A549 (cell line): Measurements from ENCODE around the gene KDM6B. TPM values are rescaled to one million over a fixed set of nuclear protein-coding genes. Genes with fewer than 3 reads are reported as not detected.

Source experiments
- ATAC-seq, 2 experiments: fragments of 200-7000 bp in 1 of 2; fragments of >200 bp in 1 of 2; cut with Nextera tagmentation in 1 of 2; cut with Tn5 transposase in 1 of 2; 3 replicates each; pipeline versions ENCODE4 v1.8.0 to v1.9.1; 2018 to 2020; ENCODE audit warnings: mild to moderate bottlenecking in 1 of 2, moderate library complexity in 1 of 2
- CTCF ChIA-PET: fragments of 300-600 bp; sonication (Branson Sonifier 250); formaldehyde crosslinking; extraction: SDS; loops from one replicate; lab custom pipeline; 2021; ENCODE audit warnings: antibody characterized with exemption, inconsistent platforms; lab: Yijun Ruan, JAX
- POLR2A ChIA-PET: fragments of 350-600 bp; formaldehyde crosslinking; extraction: SDS; loops from one replicate; lab custom pipeline; 2021; ENCODE audit warnings: antibody characterized with exemption, inconsistent platforms; lab: Yijun Ruan, JAX
- DNase-seq, 2 experiments: peaks; one replicate each; pipeline versions ENCODE4 v3.0.0 to v3.0.0-alpha.2; 2011 to 2016; ENCODE audit warnings: low read depth in 1 of 2, low spot score in 1 of 2
- FAIRE-seq: peaks from 2 replicates; lab custom pipeline; 2011; peaks lifted over from hg19 to GRCh38; lab: Jason Lieb, UNC
- H3K27ac ChIP-seq, 2 experiments: fragments of >200 bp; sonication (Bioruptor Twin); formaldehyde crosslinking; 3 replicates each; pipeline ENCODE4 v1.5.1; 2016 to 2017
- H3K4me1 ChIP-seq: fragments of >200 bp; sonication (Bioruptor Twin); formaldehyde crosslinking; 3 replicates; pipeline ENCODE4 v1.6.1; 2016
- H3K4me2 ChIP-seq: fragments of >200 bp; sonication (Bioruptor Twin); formaldehyde crosslinking; 3 replicates; pipeline ENCODE4 v1.6.1; 2016
- H3K4me3 ChIP-seq: fragments of >200 bp; sonication (Bioruptor Twin); formaldehyde crosslinking; 3 replicates; pipeline ENCODE4 v1.5.1; 2016
- H3K9me3 ChIP-seq: fragments of >200 bp; sonication (Bioruptor Twin); formaldehyde crosslinking; 3 replicates; pipeline ENCODE4 v1.6.1; 2016
- CEBPB ChIP-seq, 2 experiments: fragments of >200 bp in 1 of 2; sonication (Bioruptor Twin) in 1 of 2; formaldehyde crosslinking in 1 of 2; IDR thresholded peaks; 2 replicates each; pipeline ENCODE4 v1.6.1; 2012 to 2016
- EHMT2 ChIP-seq: fragments of 200-600 bp; sonication (generic); IDR thresholded peaks from 2 replicates; pipeline ENCODE4 v1.6.1; 2016; ENCODE audit warnings: antibody characterized with exemption, low read depth, mild to moderate bottlenecking, moderate library complexity
- ESRRA ChIP-seq: fragments of 150-350 bp; IDR thresholded peaks from 2 replicates; pipeline ENCODE4 v1.6.1; 2014; ENCODE audit warnings: mild to moderate bottlenecking, low read length, borderline replicate concordance
- FOXS1 ChIP-seq: fragments of 250-450 bp; sonication (Bioruptor Pico); IDR thresholded peaks from 2 replicates; pipeline ENCODE4 v1.5.0; 2020; ENCODE audit warnings: mild to moderate bottlenecking, moderate library complexity
- HEYL ChIP-seq: fragments of 250-450 bp; sonication (Bioruptor Pico); IDR thresholded peaks from 2 replicates; pipeline ENCODE4 v1.8.0; 2021; ENCODE audit warnings: mild to moderate bottlenecking, moderate library complexity
- HOXB13 ChIP-seq: fragments of 250-450 bp; sonication (Bioruptor Pico); IDR thresholded peaks from 2 replicates; pipeline ENCODE4 v1.5.0; 2020; ENCODE audit warnings: low read depth, mild to moderate bottlenecking, moderate library complexity
- JUNB ChIP-seq: fragments of >200 bp; sonication (Bioruptor Twin); formaldehyde crosslinking; IDR thresholded peaks from 2 replicates; pipeline ENCODE4 v1.6.1; 2016
- KDM1A ChIP-seq: fragments of 200-600 bp; sonication (generic); IDR thresholded peaks from 2 replicates; pipeline ENCODE4 v1.6.1; 2016; ENCODE audit warnings: low read depth, mild to moderate bottlenecking
- KDM5A ChIP-seq: fragments of 200-600 bp; sonication (generic); IDR thresholded peaks from 2 replicates; pipeline ENCODE4 v1.6.1; 2016; ENCODE audit warnings: antibody characterized with exemption, mild to moderate bottlenecking
- NPAS2 ChIP-seq: fragments of 250-450 bp; sonication (Bioruptor Pico); IDR thresholded peaks from 2 replicates; pipeline ENCODE4 v1.8.0; 2022; ENCODE audit warnings: mild to moderate bottlenecking, moderate library complexity, borderline replicate concordance
- NR3C1 ChIP-seq: fragments of >200 bp; sonication (Bioruptor Twin); formaldehyde crosslinking; IDR thresholded peaks from 3 replicates; pipeline ENCODE4 v1.6.1; 2017
- POLR2A ChIP-seq: IDR thresholded peaks from 2 replicates; pipeline ENCODE4 v1.6.1; 2012; ENCODE audit warnings: mild to moderate bottlenecking, low read length
- RFX5 ChIP-seq: fragments of 450-650 bp; IDR thresholded peaks from 2 replicates; pipeline ENCODE4 v1.7.1; 2014; ENCODE audit warnings: antibody characterized with exemption, mild to moderate bottlenecking, moderate library complexity
- RNF2 ChIP-seq: fragments of 200-600 bp; sonication (generic); IDR thresholded peaks from 2 replicates; pipeline ENCODE4 v1.6.1; 2016; ENCODE audit warnings: low read depth, mild to moderate bottlenecking, antibody characterized with exemption, moderate library complexity, borderline replicate concordance
- SMC3 ChIP-seq: fragments of >200 bp; sonication (Bioruptor Twin); formaldehyde crosslinking; IDR thresholded peaks from 3 replicates; pipeline ENCODE4 v1.6.1; 2018; ENCODE audit warnings: inconsistent platforms
- ZC3H11A ChIP-seq: fragments of 450-650 bp; IDR thresholded peaks from 2 replicates; pipeline ENCODE4 v1.6.1; 2014; ENCODE audit warnings: antibody characterized with exemption, mild to moderate bottlenecking
- WGBS: methylation state at CpG from one replicate; pipeline ENCODE4 v1.1.6; 2017; ENCODE audit errors: missing lambda C conversion rate; 5-methylcytosine and 5-hydroxymethylcytosine counted together
- polyA plus RNA-seq, 4 experiments: library from polyadenylated mRNA; depleted of rRNA in 3 of 4; stranded (reverse); fragments of >200 nt; fragmentation: RNase III in 1 of 4; extraction: RNeasy Plus Mini Kit Qiagen cat#74134 plus additional on column Dnase treatment in 1 of 4; gene quantifications; 2 replicates in 3 of 4; 3 replicates in 1 of 4; pipeline ENCODE4 v1.2.3, GENCODE V29; 2011 to 2017
- TF ChIP-seq, protein P1 (sequence below): fragments of >200 bp; sonication (Bioruptor Twin); formaldehyde crosslinking; IDR thresholded peaks from 3 replicates; pipeline ENCODE4 v1.6.1; 2016
- TF ChIP-seq, protein P2 (sequence below): IDR thresholded peaks from 2 replicates; pipeline ENCODE4 v1.6.1; 2012; ENCODE audit warnings: low read depth, borderline replicate concordance
- TF ChIP-seq, protein P3 (sequence below): IDR thresholded peaks from 2 replicates; pipeline ENCODE4 v1.6.1; 2012
- TF ChIP-seq, protein P4 (sequence below): fragments of 200-600 bp; sonication (generic); IDR thresholded peaks from 2 replicates; pipeline ENCODE4 v1.6.1; 2016; ENCODE audit warnings: antibody characterized with exemption, mild to moderate bottlenecking, moderate library complexity

Gene KDM6B
- polyA plus RNA-seq, 2 of the 4 experiments (the other 2 are of a cell fraction), result 1.3 to 8.8 TPM

DNA sequence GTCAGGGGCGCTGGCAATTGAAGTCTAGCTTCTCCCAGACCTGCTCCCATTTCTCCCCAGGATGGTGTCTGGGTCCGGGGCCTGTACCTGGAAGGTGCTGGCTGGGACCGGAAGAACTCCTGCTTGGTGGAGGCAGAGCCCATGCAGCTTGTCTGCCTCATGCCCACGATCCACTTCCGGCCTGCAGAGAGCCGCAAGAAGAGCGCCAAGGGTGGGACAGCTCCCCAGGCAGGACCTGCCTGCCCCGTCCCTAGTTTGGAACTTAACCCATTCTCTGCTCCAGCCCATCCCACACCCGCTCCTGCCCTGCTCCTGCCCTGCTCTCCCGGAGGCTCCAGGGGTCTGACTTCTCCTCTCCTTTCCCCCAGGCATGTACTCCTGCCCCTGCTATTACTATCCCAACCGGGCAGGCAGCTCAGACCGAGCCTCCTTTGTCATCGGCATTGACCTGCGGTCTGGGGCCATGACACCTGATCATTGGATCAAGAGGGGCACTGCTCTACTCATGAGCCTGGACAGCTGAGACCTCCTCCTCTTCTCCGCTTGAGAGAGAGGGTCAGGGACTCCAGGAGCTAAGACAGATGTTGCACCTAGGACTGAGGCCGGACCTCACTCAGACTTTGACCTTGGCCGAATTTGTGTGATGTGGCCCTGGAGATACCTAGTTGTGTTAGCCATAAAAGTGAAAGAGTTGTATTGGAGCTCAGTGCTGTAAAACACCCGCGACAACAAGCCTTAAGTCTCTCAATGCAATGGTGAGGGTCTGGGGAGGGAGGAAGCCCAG is 814 bp upstream of the KDM6B start:
- peak overlapping the region; percentile 60 for H3K4me3 ChIP-seq
- TF ChIP-seq NPAS2 (CRISPR knock-in tag) (no peak), EHMT2 (no peak), FOXS1 (CRISPR knock-in tag) (no peak), POLR2A (no peak), HOXB13 (CRISPR knock-in tag) (no peak), SMC3 (no peak), NR3C1 (no peak), KDM1A (no peak), ZC3H11A (no peak), CEBPB (IDR thresholded peaks at IDR 0.05) (no peak)
- TF ChIP-seq, protein P1, sequence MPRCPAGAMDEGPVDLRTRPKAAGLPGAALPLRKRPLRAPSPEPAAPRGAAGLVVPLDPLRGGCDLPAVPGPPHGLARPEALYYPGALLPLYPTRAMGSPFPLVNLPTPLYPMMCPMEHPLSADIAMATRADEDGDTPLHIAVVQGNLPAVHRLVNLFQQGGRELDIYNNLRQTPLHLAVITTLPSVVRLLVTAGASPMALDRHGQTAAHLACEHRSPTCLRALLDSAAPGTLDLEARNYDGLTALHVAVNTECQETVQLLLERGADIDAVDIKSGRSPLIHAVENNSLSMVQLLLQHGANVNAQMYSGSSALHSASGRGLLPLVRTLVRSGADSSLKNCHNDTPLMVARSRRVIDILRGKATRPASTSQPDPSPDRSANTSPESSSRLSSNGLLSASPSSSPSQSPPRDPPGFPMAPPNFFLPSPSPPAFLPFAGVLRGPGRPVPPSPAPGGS, result no peak
- TF ChIP-seq, protein P2, sequence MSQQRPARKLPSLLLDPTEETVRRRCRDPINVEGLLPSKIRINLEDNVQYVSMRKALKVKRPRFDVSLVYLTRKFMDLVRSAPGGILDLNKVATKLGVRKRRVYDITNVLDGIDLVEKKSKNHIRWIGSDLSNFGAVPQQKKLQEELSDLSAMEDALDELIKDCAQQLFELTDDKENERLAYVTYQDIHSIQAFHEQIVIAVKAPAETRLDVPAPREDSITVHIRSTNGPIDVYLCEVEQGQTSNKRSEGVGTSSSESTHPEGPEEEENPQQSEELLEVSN, result no peak
- TF ChIP-seq, protein P3, sequence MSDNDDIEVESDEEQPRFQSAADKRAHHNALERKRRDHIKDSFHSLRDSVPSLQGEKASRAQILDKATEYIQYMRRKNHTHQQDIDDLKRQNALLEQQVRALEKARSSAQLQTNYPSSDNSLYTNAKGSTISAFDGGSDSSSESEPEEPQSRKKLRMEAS, result no peak
- H3K4me2 ChIP-seq, result peak overlapping the region; percentile 96
- CTCF ChIA-PET, result interaction anchor here (0.6 to 25.1 kb wide), 24 partner anchors 3 to 246 kb away, joined by 3 to 677 read pairs (median 6); partner anchors contain the start of genes KDM6B, NAA38, TMEM88 and TP53
- no peak for DNase-seq
- peak overlapping the region; percentile 76 to 89; a peak in 5 of 6 replicates for H3K27ac ChIP-seq
- POLR2A ChIA-PET, result interaction anchor here (0.6 to 6.7 kb wide), 5 partner anchors 9 to 24 kb away, joined by 3 to 44 read pairs (median 7); partner anchors contain the start of genes CYB5D1 and NAA38
- peaks cover 17% of the 10 kb centered on the region for H3K4me1 ChIP-seq
- ATAC-seq, result no peak
- no peaks in the 10 kb centered on the region for H3K9me3 ChIP-seq
- FAIRE-seq, result peak; percentile 28
- 59% methylated on average over 19 of the region's 19 CpGs for WGBS

DNA sequence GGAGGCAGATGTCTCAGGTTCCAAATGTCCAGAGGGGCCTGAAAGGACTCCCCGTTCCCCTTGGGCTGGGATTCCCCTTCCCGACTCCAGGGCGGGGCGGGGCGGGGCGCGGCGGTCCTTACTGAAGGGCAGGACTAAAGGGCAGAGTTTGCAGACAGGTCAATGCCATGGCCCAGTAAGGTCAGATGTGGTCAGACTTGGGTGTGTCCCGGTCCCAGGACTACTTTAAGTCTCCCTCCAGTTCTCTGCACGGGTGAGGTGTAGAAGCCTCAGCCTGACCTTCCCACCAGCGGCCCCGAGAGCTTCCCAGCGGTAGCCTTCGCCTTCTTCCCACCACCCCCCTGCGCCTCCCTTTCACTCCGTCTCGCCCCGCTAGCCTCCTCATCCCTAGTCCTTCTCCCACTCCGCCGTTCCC is 532 bp downstream of the KDM6B start:
- FAIRE-seq, result no peak
- H3K9me3 ChIP-seq, result no peaks in the 10 kb centered on the region
- TF ChIP-seq EHMT2, result no peak
- no peak for TF ChIP-seq RFX5
- TF ChIP-seq RNF2, result no peak
- peak; percentile 78; the same call in 1 of the 2 replicates for TF ChIP-seq KDM5A
- no peak for TF ChIP-seq JUNB
- peak; percentile 62; the same call in 1 of the 2 replicates for TF ChIP-seq ESRRA
- TF ChIP-seq HEYL (CRISPR knock-in tag), result no peak
- TF ChIP-seq, protein P1, result no peak
- TF ChIP-seq, protein P4, sequence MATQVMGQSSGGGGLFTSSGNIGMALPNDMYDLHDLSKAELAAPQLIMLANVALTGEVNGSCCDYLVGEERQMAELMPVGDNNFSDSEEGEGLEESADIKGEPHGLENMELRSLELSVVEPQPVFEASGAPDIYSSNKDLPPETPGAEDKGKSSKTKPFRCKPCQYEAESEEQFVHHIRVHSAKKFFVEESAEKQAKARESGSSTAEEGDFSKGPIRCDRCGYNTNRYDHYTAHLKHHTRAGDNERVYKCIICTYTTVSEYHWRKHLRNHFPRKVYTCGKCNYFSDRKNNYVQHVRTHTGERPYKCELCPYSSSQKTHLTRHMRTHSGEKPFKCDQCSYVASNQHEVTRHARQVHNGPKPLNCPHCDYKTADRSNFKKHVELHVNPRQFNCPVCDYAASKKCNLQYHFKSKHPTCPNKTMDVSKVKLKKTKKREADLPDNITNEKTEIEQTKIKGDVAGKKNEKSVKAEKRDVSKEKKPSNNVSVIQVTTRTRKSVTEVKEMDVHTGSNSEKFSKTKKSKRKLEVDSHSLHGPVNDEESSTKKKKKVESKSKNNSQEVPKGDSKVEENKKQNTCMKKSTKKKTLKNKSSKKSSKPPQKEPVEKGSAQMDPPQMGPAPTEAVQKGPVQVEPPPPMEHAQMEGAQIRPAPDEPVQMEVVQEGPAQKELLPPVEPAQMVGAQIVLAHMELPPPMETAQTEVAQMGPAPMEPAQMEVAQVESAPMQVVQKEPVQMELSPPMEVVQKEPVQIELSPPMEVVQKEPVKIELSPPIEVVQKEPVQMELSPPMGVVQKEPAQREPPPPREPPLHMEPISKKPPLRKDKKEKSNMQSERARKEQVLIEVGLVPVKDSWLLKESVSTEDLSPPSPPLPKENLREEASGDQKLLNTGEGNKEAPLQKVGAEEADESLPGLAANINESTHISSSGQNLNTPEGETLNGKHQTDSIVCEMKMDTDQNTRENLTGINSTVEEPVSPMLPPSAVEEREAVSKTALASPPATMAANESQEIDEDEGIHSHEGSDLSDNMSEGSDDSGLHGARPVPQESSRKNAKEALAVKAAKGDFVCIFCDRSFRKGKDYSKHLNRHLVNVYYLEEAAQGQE, result 0 out of 2 replicates have a peak, but pooled peaks have one; percentile 2
- DNase-seq, result peak; percentile 50 to 76
- H3K4me2 ChIP-seq, result peak overlapping the region; percentile 96
- ChIA-PET CTCF (interaction anchor here (0.7 to 25.1 kb wide), 34 partner anchors 5 to 560 kb away, joined by 3 to 677 read pairs (median 4); partner anchors contain the start of genes KDM6B, NAA38, RNF227 and TMEM88), POLR2A (interaction anchor here (0.7 to 6.7 kb wide), 6 partner anchors 9 to 23 kb away, joined by 3 to 44 read pairs (median 6); partner anchors contain the start of genes CYB5D1 and NAA38)
- peaks cover 29% of the 10 kb centered on the region for H3K4me1 ChIP-seq
- H3K27ac ChIP-seq, result peak overlapping the region; percentile 76 to 89
- H3K4me3 ChIP-seq, result peak overlapping the region; percentile 60
- peak; percentile 15 to 32; a peak in 5 of 6 replicates for ATAC-seq
- 3% methylated on average over 19 of the region's 20 CpGs for WGBS
